ENCODE data around the gene MARK1. TPM values are rescaled to one million over a fixed set of nuclear protein-coding genes. Genes with fewer than 3 reads are reported as not detected.

Gene MARK1
- total RNA-seq, 4 donors from 2014 or later = 2.5 to 8.0 (median 4.0) TPM

GRCh38 chr1:220655509-220655908 is 127.6 kb downstream of the MARK1 start:
- Histone ChIP-seq H3K27ac (no peak overlapping the region), H3K4me3 (no peak overlapping the region), H3K9me3 (no peaks in the 10 kb centered on the region), H3K27me3 (no peaks in the 10 kb centered on the region), H3K4me1 (no peaks in the 10 kb centered on the region), H3K36me3 (no peaks in the 10 kb centered on the region)
- no peak for TF ChIP-seq POLR2A (IDR thresholded peaks at IDR 0.05)
- no peak for TF ChIP-seq CTCF (IDR thresholded peaks at IDR 0.05)
- DNase-seq = no peak

GRCh38 chr1:220655961-220656740 is 128.2 kb downstream of the MARK1 start:
- DNase-seq = no peak
- TF ChIP-seq CTCF (IDR thresholded peaks at IDR 0.05) (no peak), POLR2A (IDR thresholded peaks at IDR 0.05) (no peak)
- Histone ChIP-seq H3K4me3 (no peak overlapping the region), H3K9me3 (no peaks in the 10 kb centered on the region), H3K4me1 (no peaks in the 10 kb centered on the region), H3K36me3 (no peaks in the 10 kb centered on the region), H3K27me3 (no peaks in the 10 kb centered on the region), H3K27ac (no peak overlapping the region)

GRCh38 chr1:220666349-220666748 is 138.4 kb downstream of the MARK1 start:
- Histone ChIP-seq H3K9me3 (no peaks in the 10 kb centered on the region), H3K27me3 (no peaks in the 10 kb centered on the region), H3K27ac (no peak overlapping the region), H3K4me3 (no peak overlapping the region), H3K4me1 (no peaks in the 10 kb centered on the region), H3K36me3 (no peaks in the 10 kb centered on the region)
- TF ChIP-seq CTCF (IDR thresholded peaks at IDR 0.05) (no peak), POLR2A (IDR thresholded peaks at IDR 0.05) (no peak)
- DNase-seq = no peak

- Histone ChIP-seq H3K36me3 (no peaks in the 10 kb centered on the region), H3K4me3 (no peak overlapping the region), H3K4me1 (no peaks in the 10 kb centered on the region), H3K9me3 (no peaks in the 10 kb centered on the region), H3K27me3 (no peaks in the 10 kb centered on the region), H3K27ac (no peak overlapping the region)
- TF ChIP-seq POLR2A (IDR thresholded peaks at IDR 0.05) (no peak), CTCF (IDR thresholded peaks at IDR 0.05) (no peak)
- DNase-seq = no peak
These were observed 141.1 kb downstream of the MARK1 start for GRCh38 chr1:220669005-220669404.

- Histone ChIP-seq H3K27me3 (no peaks in the 10 kb centered on the region), H3K27ac (no peak overlapping the region), H3K4me1 (no peaks in the 10 kb centered on the region), H3K9me3 (no peaks in the 10 kb centered on the region), H3K4me3 (no peak overlapping the region), H3K36me3 (no peaks in the 10 kb centered on the region)
- no peak for TF ChIP-seq POLR2A (IDR thresholded peaks at IDR 0.05)
- TF ChIP-seq CTCF (IDR thresholded peaks at IDR 0.05) = no peak
- DNase-seq = no peak
These were observed 142.4 kb downstream of the MARK1 start for GRCh38 chr1:220670365-220670764.
